Eye (tissue), 1 donor: ENCODE measurements around the gene FOSB.

ENCODE experiments used
- DNase-seq: peaks from one replicate; pipeline ENCODE4 v3.0.0-alpha.2; 2015

Gene FOSB

GRCh38 chr19:45442778-45443461 lies 24.9 kb upstream of the FOSB start:
- DNase-seq, result peak; percentile 90

GRCh38 chr19:45443462-45444317 lies 24.1 kb upstream of the FOSB start:
- DNase-seq, result peak; percentile 93

DNA sequence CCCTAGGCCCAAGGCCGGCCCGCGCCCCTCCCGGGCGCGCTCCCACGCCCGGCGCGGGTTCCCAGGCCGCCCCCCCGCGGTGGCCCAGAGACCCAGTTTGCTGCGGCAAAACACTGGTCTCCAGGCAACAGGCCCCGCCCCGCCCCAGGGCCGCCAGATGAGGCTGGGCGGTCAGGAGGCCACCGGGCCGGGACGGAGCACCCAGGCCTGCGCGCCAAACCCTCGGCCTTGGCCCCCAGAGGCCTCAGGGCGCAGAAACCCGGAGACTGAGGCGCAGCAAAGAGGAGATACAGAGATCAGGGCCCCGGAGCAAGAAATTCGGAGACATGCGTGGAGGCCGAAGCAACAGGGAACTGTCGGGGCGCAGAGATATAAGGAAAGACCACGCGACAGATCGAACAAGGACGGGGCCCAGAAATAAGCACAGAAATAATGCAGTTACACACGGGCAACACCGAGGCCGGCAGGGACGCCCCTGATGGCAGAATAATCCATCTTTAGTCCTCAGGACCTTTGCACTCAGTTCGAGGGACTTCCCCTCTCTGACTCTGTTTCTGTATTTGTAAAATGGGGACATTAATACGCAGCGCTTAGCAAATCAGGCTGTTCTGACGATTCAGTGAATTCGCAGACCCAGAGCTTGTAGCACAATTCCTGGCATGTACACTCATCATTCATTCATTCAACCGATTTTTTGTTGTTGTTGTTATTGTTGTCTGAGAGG lies 23.3 kb upstream of the FOSB start:
- peak; percentile 95 for DNase-seq

DNA sequence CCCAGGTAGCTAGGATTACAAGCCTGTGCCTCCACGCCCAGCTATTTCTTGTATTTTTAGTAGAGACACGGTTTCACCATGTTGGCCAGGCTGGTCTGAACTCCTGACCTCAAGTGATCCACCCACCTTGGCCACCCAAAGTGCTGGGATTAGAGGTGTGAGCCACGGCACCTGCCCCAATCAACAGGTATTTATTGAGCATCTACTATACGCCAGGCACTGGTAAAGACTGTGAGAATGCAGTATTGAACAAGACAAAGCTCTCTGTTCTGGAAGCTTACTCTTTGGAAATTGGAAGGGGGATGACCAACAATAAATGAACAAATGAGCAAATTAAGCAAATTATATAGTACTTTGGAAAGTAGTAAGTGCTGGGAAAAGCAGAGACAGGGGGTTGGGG lies 22.7 kb upstream of the FOSB start:
- DNase-seq, result no peak

- peak; percentile 43 for DNase-seq
Observed at GRCh38 chr19:45446295-45446694, 21.5 kb upstream of the FOSB start.

DNA sequence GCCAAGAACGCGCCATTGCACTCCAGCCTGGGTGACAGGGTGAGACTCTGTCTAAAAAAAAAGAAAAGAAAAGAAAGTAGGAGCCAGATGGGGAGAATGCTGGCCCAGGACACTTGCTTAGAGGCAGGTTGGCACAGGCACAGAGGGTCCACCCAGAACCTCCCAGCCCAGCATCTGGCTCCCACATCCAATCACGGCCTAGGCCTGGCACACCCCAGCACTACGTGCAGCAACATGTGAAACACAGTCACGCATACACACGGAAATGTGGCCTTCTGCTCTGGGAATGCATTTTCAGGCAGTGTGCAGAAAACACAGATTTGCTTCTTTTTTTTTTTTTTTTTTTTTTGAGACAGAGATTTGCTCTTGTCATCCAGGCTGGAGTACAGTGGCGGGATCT lies 20.9 kb upstream of the FOSB start:
- DNase-seq, result peak; percentile 31

DNA sequence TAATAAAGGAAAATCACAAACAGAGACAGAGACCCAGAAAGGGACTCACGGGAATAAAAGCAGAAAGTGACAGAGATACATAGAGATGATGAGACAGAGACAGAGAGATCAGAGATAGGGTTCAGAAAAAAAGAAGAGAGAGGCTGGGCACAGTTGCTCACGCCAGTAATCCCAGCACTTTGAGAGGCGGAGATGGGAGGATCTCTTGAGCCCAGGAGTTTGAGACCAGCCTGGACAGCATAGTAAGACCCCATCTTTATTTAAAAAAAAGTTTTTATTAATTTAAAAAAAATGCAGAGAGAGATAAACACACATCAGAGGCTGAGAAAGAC lies 19.4 kb upstream of the FOSB start:
- no peak for DNase-seq

GRCh38 chr19:45448887-45449299 lies 18.9 kb upstream of the FOSB start:
- peak; percentile 6 for DNase-seq

- no peak for DNase-seq
Observed at GRCh38 chr19:45450012-45450333, 17.8 kb upstream of the FOSB start.

GRCh38 chr19:45451131-45451849 lies 16.5 kb upstream of the FOSB start:
- peak; percentile 83 for DNase-seq

GRCh38 chr19:45451850-45452387 lies 15.9 kb upstream of the FOSB start:
- DNase-seq, result no peak

DNA sequence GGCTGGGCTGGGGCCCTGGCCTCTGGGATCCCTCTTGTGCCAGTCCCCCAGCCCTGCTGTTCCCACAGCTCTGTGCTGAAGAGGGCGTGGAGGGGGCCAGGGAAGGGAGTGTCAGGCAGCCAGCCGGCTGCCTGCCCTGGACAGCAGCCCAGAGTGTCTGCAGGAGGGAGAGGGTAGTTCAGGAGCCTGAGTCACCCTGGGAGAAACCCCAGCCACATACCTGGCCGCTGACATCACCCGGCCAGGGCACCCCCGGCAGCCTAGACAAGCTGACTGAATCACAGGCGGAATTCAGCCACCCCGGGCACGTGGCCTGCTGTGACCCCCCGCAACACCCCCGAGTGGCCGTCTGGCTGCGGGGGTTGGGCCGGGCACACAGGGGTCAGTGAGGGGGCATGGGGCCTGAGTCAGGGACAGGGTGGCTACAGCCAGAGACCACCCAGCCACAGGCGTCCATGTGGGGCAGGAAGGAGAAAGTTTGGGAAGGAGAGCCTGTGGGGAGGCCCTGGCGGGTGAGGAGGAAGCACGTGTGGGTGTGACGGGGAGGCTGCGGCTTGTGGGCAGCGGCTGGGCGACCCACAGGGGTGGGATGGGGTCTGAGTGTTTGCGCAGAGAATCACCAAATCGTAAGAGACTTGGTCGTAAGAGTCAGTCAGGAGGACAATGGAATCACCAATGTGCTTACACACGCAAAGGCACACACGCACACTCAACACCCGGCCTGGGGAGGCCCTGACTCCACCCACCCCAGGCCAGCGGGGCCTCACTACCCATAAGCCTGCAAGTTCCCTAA lies 11.9 kb upstream of the FOSB start:
- DNase-seq, result peak; percentile 91

- no peak for DNase-seq
Observed at GRCh38 chr19:45456500-45456815, 11.3 kb upstream of the FOSB start.

- no peak for DNase-seq
Observed at GRCh38 chr19:45457776-45458175, 10.0 kb upstream of the FOSB start.

DNA sequence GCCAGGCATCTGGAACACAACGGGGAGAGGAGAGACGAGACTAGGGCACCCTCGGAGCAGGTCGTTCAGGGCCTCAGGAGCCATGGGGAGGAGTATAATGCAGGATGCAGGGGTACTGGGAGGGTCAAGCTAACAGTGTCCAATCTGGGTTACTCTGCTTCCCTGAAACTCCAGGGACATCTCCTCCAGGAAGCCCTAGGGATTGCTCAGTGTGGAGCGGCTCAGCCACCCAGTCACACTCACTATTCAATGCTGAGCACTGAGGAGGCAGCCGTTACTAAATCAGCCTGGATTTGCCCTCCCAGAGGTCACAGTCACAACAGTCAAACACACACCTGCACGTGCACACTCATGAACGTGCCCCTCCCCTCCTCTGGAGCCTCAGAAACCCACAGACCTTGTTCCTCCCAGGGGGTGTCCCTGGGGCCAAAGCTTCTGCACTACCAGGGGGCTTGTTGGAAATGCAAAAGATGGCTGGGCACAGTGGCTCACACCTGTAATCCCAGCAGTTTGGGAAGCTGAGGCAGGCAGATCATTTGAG lies 6.9 kb upstream of the FOSB start:
- DNase-seq, result no peak

- DNase-seq, result no peak
Observed at GRCh38 chr19:45462174-45462573, 5.6 kb upstream of the FOSB start.

DNA sequence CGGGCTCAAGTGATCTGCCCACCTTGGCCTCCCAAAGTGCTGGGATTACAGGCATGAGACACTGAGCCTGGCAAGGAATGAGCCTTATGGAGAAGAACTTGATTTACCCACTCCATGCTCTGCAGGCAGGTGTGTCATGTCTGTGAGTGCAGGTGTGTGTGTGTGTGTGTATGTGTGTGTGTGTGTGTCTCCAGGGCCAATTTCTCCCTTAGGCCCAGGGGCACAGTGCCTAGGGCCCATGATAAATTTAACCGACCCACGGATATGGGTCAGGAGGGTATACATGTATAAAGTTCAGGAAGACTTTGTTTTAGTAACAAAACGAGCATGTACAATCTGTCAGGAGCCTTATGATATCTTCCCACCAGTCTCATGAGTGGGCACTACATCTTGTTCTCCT lies 4.6 kb upstream of the FOSB start:
- no peak for DNase-seq

GRCh38 chr19:45464274-45464673 lies 3.5 kb upstream of the FOSB start:
- DNase-seq, result no peak

DNA sequence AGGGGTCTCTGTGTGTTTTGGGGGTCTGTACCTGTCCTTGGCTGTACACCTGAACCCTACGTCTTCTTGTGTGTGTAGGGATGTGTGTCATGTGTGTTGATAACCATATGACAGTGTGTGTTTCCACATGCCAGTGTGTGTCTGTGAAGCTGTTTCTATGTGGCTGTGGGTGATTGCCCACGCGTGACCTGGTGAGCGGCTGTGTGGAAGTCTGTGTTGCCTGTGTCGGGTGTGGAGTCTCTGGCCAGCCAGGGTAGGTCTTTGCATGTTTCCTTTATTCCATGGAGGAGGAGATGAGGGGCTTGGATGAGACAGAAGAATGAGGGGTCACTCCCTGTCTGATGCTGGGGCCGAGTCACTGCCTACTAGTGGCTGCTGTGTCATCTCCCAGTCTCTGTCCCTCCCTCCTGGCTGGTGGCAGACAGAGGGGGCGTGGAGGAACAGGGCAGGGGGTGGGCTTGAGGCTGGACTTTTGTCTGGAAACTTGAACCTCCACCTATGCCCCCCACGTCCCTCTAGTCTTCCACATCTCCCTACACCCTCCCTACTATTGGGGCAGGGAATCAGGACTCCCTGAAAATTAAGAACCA lies 2.8 kb upstream of the FOSB start:
- no peak for DNase-seq

DNA sequence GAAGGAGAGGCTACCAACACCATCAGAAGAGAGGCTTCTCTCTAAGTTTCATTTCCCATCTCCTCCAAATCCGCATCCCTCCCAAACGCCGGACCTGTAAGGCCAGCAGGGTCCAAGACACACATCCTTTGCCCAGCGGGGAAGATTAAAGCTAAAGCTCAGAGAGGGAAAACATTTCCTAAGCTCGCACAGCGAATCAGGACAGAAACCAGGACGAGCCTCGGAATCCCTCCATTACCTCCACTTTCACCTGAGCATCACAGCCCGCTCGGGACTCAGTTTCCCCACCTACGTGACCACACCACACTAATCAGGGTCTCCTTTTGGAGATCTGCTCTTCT lies 711 bp upstream of the FOSB start:
- no peak for DNase-seq

GRCh38 chr19:45468159-45468651 lies 409 bp downstream of the FOSB start:
- DNase-seq, result no peak

- no peak for DNase-seq
Observed at GRCh38 chr19:45468803-45469131, 971 bp downstream of the FOSB start.
